IPS-20b (cell line): ENCODE results near the gene PTPN11.
"Not testable (repeated sequence)": the region's sequence is repeated elsewhere in the genome, so short reads cannot be mapped to it uniquely, and the experiment has no call there.

Source experiments
- H3K27ac ChIP-seq: one replicate; pipeline ENCODE4 v1.5.1; 2013; ENCODE audit warnings: low read length
- H3K27me3 ChIP-seq: 2 replicates; pipeline ENCODE4 v1.6.1; 2013; ENCODE audit warnings: mild to moderate bottlenecking, low read length, inconsistent platforms; ENCODE audit not compliant: insufficient read depth
- H3K36me3 ChIP-seq: 2 replicates; pipeline ENCODE4 v1.6.1; 2013; ENCODE audit warnings: low read depth, mild to moderate bottlenecking, inconsistent platforms, low read length, moderate library complexity; ENCODE audit not compliant: insufficient read depth
- H3K4me1 ChIP-seq: 2 replicates; pipeline ENCODE4 v1.6.1; 2013; ENCODE audit warnings: mild to moderate bottlenecking, control low read depth, inconsistent platforms, low read length, moderate library complexity; ENCODE audit not compliant: insufficient read depth
- H3K4me3 ChIP-seq: 2 replicates; pipeline ENCODE4 v1.5.1; 2013; ENCODE audit warnings: mild to moderate bottlenecking, low read length, inconsistent platforms
- H3K9ac ChIP-seq: 2 replicates; pipeline ENCODE4 v1.6.1; 2013; ENCODE audit warnings: low read depth, mild to moderate bottlenecking, inconsistent platforms, low read length, moderate library complexity
- H3K9me3 ChIP-seq: 2 replicates; pipeline ENCODE4 v1.6.1; 2013; ENCODE audit warnings: mild to moderate bottlenecking, low read depth, low read length, inconsistent platforms; ENCODE audit not compliant: insufficient read depth

PTPN11 gene

GRCh38 chr12:112519841-112520340 lies 101.1 kb downstream of the PTPN11 start:
- H3K36me3 ChIP-seq, H3K27me3 ChIP-seq, H3K27ac ChIP-seq, H3K4me3 ChIP-seq, H3K4me1 ChIP-seq, H3K9me3 ChIP-seq, H3K9ac ChIP-seq: not testable (repeated sequence)

GRCh38 chr12:112523856-112524255 lies 105.1 kb downstream of the PTPN11 start:
- H3K27me3 ChIP-seq, result no peaks in the 10 kb centered on the region
- no peak overlapping the region for H3K27ac ChIP-seq
- H3K4me3 ChIP-seq, result no peak overlapping the region
- H3K9ac ChIP-seq, result no peak overlapping the region
- no peaks in the 10 kb centered on the region for H3K4me1 ChIP-seq
- H3K36me3 ChIP-seq, result no peaks in the 10 kb centered on the region
- H3K9me3 ChIP-seq, result no peaks in the 10 kb centered on the region

GRCh38 chr12:112524269-112524668 lies 105.5 kb downstream of the PTPN11 start:
- Histone ChIP-seq H3K4me1 (no peaks in the 10 kb centered on the region), H3K27me3 (no peaks in the 10 kb centered on the region), H3K27ac (no peak overlapping the region), H3K4me3 (no peak overlapping the region), H3K9ac (no peak overlapping the region), H3K9me3 (no peaks in the 10 kb centered on the region), H3K36me3 (no peaks in the 10 kb centered on the region)

- no peaks in the 10 kb centered on the region for H3K9me3 ChIP-seq
- no peaks in the 10 kb centered on the region for H3K4me1 ChIP-seq
- no peak overlapping the region for H3K27ac ChIP-seq
Measured at GRCh38 chr12:112524676-112525425, 106.1 kb downstream of the PTPN11 start.

GRCh38 chr12:112525426-112525809 lies 106.7 kb downstream of the PTPN11 start:
- Histone ChIP-seq H3K27me3 (no peaks in the 10 kb centered on the region), H3K4me3 (no peak overlapping the region), H3K9me3 (no peaks in the 10 kb centered on the region), H3K9ac (no peak overlapping the region), H3K36me3 (no peaks in the 10 kb centered on the region), H3K27ac (no peak overlapping the region), H3K4me1 (no peaks in the 10 kb centered on the region)

More at GRCh38 chr12:112524676-112525425, 106.1 kb downstream of the PTPN11 start:
- no peaks in the 10 kb centered on the region for H3K27me3 ChIP-seq
- no peaks in the 10 kb centered on the region for H3K36me3 ChIP-seq
- H3K9ac ChIP-seq, result no peak overlapping the region
- H3K4me3 ChIP-seq, result no peak overlapping the region

- Histone ChIP-seq H3K4me3 (no peak overlapping the region), H3K36me3 (no peaks in the 10 kb centered on the region)
Measured at GRCh38 chr12:112527082-112527481, 108.3 kb downstream of the PTPN11 start.

GRCh38 chr12:112527501-112527900 lies 108.8 kb downstream of the PTPN11 start:
- Histone ChIP-seq H3K36me3 (no peaks in the 10 kb centered on the region), H3K9me3 (no peaks in the 10 kb centered on the region), H3K4me3 (no peak overlapping the region), H3K27me3 (no peaks in the 10 kb centered on the region), H3K27ac (no peak overlapping the region), H3K4me1 (no peaks in the 10 kb centered on the region), H3K9ac (no peak overlapping the region)

More at GRCh38 chr12:112527082-112527481, 108.3 kb downstream of the PTPN11 start:
- Histone ChIP-seq H3K4me1 (no peaks in the 10 kb centered on the region), H3K9me3 (no peaks in the 10 kb centered on the region), H3K27me3 (no peaks in the 10 kb centered on the region), H3K9ac (no peak overlapping the region), H3K27ac (no peak overlapping the region)

- Histone ChIP-seq H3K27ac (no peak overlapping the region), H3K4me1 (no peaks in the 10 kb centered on the region), H3K27me3 (no peaks in the 10 kb centered on the region), H3K4me3 (no peak overlapping the region), H3K36me3 (no peaks in the 10 kb centered on the region), H3K9ac (no peak overlapping the region), H3K9me3 (no peaks in the 10 kb centered on the region)
Measured at GRCh38 chr12:112528521-112528920, 109.8 kb downstream of the PTPN11 start.

- no peaks in the 10 kb centered on the region for H3K36me3 ChIP-seq
- no peaks in the 10 kb centered on the region for H3K9me3 ChIP-seq
- H3K9ac ChIP-seq, result no peak overlapping the region
- H3K4me3 ChIP-seq, result no peak overlapping the region
- H3K27ac ChIP-seq, result no peak overlapping the region
- H3K4me1 ChIP-seq, result no peaks in the 10 kb centered on the region
- H3K27me3 ChIP-seq, result no peaks in the 10 kb centered on the region
Measured at GRCh38 chr12:112530941-112531340, 112.2 kb downstream of the PTPN11 start.

- Histone ChIP-seq H3K27me3 (no peaks in the 10 kb centered on the region), H3K4me1 (no peaks in the 10 kb centered on the region), H3K27ac (no peak overlapping the region), H3K4me3 (no peak overlapping the region), H3K9ac (no peak overlapping the region), H3K9me3 (no peaks in the 10 kb centered on the region), H3K36me3 (no peaks in the 10 kb centered on the region)
Measured at GRCh38 chr12:112532106-112532505, 113.4 kb downstream of the PTPN11 start.

GRCh38 chr12:112533528-112533927 lies 114.8 kb downstream of the PTPN11 start:
- H3K9me3 ChIP-seq, result no peaks in the 10 kb centered on the region
- H3K27ac ChIP-seq, result no peak overlapping the region
- H3K27me3 ChIP-seq, result no peaks in the 10 kb centered on the region

GRCh38 chr12:112535017-112535416 lies 116.3 kb downstream of the PTPN11 start:
- Histone ChIP-seq H3K4me1 (no peaks in the 10 kb centered on the region), H3K9ac (no peak overlapping the region), H3K36me3 (no peaks in the 10 kb centered on the region), H3K27me3 (no peaks in the 10 kb centered on the region), H3K27ac (no peak overlapping the region), H3K4me3 (no peak overlapping the region), H3K9me3 (no peaks in the 10 kb centered on the region)

More at GRCh38 chr12:112533528-112533927, 114.8 kb downstream of the PTPN11 start:
- no peaks in the 10 kb centered on the region for H3K4me1 ChIP-seq
- no peak overlapping the region for H3K9ac ChIP-seq
- no peaks in the 10 kb centered on the region for H3K36me3 ChIP-seq
- no peak overlapping the region for H3K4me3 ChIP-seq
